Measurements from ENCODE around the gene DMKN. TPM values are rescaled to one million over a fixed set of nuclear protein-coding genes. Genes with fewer than 3 reads are reported as not detected.
"Not testable (repeated sequence)": the region's sequence is repeated elsewhere in the genome, so short reads cannot be mapped to it uniquely, and the experiment has no call there.

The DMKN gene
- total and polyA plus RNA-seq, 2 experiments from 2014 or later: 57.0 to 99.5 TPM

DNA sequence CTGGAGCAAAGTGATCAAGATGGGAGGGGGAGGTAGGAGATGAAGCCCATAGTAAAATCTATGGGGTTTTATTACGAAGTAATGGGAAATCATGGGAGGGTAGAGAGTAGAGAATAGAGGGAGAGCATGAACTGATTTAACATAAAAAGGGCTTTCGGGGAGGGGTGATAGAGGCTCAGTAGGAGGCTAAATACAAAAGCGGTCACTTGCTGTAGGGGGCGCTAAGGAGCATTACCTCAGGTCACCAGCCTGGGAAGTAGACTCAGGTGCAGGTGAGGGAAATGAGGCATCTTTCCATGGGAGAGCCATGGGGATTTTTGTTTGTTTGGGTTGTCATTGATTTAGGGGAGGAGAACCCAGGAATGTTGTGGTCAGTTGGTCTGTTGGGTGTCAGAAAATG is 37.3 kb downstream of the DMKN start:
- no peaks in the 10 kb centered on the region for H3K9me2 ChIP-seq (replicated peaks; ENCODE audit: insufficient read depth)
- WGBS (ENCODE audit: low lambda C conversion rate, missing lambda C conversion rate): 60% methylated on average over 4 of the region's 4 CpGs
- H3K36me3 ChIP-seq (replicated peaks; ENCODE audit: insufficient read depth, low read depth): no peaks in the 10 kb centered on the region
- no peaks in the 10 kb centered on the region for H3K9me3 ChIP-seq (ENCODE audit: low read depth)
- no peak for TF ChIP-seq EZH2phosphoT487 (IDR thresholded peaks at IDR 0.05; ENCODE audit: low read depth, severe bottlenecking, unreplicated experiment)
- TF ChIP-seq, protein P1, sequence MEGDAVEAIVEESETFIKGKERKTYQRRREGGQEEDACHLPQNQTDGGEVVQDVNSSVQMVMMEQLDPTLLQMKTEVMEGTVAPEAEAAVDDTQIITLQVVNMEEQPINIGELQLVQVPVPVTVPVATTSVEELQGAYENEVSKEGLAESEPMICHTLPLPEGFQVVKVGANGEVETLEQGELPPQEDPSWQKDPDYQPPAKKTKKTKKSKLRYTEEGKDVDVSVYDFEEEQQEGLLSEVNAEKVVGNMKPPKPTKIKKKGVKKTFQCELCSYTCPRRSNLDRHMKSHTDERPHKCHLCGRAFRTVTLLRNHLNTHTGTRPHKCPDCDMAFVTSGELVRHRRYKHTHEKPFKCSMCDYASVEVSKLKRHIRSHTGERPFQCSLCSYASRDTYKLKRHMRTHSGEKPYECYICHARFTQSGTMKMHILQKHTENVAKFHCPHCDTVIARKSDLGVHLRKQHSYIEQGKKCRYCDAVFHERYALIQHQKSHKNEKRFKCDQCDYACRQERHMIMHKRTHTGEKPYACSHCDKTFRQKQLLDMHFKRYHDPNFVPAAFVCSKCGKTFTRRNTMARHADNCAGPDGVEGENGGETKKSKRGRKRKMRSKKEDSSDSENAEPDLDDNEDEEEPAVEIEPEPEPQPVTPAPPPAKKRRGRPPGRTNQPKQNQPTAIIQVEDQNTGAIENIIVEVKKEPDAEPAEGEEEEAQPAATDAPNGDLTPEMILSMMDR (IDR thresholded peaks at IDR 0.05; ENCODE audit: poor library complexity): no peak
- TF ChIP-seq EZH2 (IDR thresholded peaks at IDR 0.05; ENCODE audit: borderline replicate concordance): no peak
- no peaks in the 10 kb centered on the region for H3K27me3 ChIP-seq
- DNase-seq (ENCODE audit: low spot score): no peak
- no peaks in the 10 kb centered on the region for H4K20me1 ChIP-seq (ENCODE audit: insufficient read depth, poor library complexity, severe bottlenecking)
- H3K4me3 ChIP-seq: no peak overlapping the region
- H3K27ac ChIP-seq: no peak overlapping the region
- H3K4me1 ChIP-seq (ENCODE audit: insufficient read depth): no peaks in the 10 kb centered on the region
- no peaks in the 10 kb centered on the region for H3K79me2 ChIP-seq
- no peak overlapping the region for H3K4me2 ChIP-seq
- no peak overlapping the region for H2AFZ ChIP-seq

DNA sequence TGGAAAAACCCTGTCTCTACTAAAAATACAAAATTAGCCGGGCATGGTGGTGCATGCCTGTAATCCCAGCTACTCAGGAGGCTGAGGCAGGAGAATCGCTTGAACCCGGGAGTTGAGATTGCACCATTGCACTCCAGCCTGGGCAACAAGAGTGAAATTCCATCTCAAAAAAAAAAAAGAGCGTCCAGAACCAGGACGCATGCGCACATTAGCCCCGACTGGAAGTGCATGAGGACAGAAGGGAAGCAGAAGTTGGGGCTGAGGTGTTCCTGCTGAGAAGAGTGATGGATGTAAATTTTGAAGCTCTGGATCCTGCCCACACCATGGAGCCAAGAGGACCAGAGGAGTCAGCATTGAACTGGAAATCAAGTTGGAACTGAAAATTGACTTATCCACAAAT is 38.9 kb downstream of the DMKN start:
- WGBS (ENCODE audit: low lambda C conversion rate, missing lambda C conversion rate): 97% methylated on average over 7 of the region's 7 CpGs
- H3K27me3 ChIP-seq; H3K4me2 ChIP-seq; H3K9me3 ChIP-seq (ENCODE audit: low read depth); H3K9me2 ChIP-seq (replicated peaks; ENCODE audit: insufficient read depth); DNase-seq (ENCODE audit: low spot score); H3K4me3 ChIP-seq; H3K36me3 ChIP-seq (replicated peaks; ENCODE audit: insufficient read depth, low read depth); H3K27ac ChIP-seq; H3K79me2 ChIP-seq; H4K20me1 ChIP-seq (ENCODE audit: insufficient read depth, poor library complexity, severe bottlenecking); H3K4me1 ChIP-seq (ENCODE audit: insufficient read depth); H2AFZ ChIP-seq: not testable (repeated sequence)

DNA sequence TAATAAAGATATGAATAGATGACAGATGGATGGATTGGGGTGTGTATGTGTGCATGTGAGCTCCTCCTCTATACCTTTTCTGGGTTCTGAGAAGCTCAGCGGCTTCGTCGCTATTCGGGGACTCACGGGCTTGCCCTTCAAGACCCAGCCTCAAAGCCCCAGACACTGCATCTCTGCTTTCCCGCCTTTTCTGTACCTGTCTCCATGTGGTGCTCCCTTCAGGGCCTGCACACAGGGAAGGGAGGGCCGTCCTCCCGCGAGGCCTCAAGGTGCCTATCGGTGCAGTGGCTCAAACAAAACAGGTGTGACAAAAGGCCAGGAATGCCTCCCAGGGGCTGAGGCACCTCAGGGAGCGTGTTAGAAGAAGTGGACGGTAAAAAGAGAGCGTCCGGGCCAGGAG is 39.3 kb downstream of the DMKN start:
- H4K20me1 ChIP-seq (ENCODE audit: insufficient read depth, poor library complexity, severe bottlenecking): no peaks in the 10 kb centered on the region
- H3K4me1 ChIP-seq (ENCODE audit: insufficient read depth): no peaks in the 10 kb centered on the region
- TF ChIP-seq EZH2phosphoT487 (IDR thresholded peaks at IDR 0.05; ENCODE audit: low read depth, severe bottlenecking, unreplicated experiment): no peak
- TF ChIP-seq EZH2 (IDR thresholded peaks at IDR 0.05; ENCODE audit: borderline replicate concordance): no peak
- TF ChIP-seq, protein P1 (IDR thresholded peaks at IDR 0.05; ENCODE audit: poor library complexity): no peak
- no peaks in the 10 kb centered on the region for H3K9me2 ChIP-seq (replicated peaks; ENCODE audit: insufficient read depth)
- H3K4me3 ChIP-seq: no peak overlapping the region
- no peaks in the 10 kb centered on the region for H3K36me3 ChIP-seq (replicated peaks; ENCODE audit: insufficient read depth, low read depth)
- H3K9me3 ChIP-seq (ENCODE audit: low read depth): no peaks in the 10 kb centered on the region
- no peaks in the 10 kb centered on the region for H3K27me3 ChIP-seq
- no peak overlapping the region for H3K4me2 ChIP-seq
- H2AFZ ChIP-seq: no peak overlapping the region
- H3K27ac ChIP-seq: no peak overlapping the region
- no peaks in the 10 kb centered on the region for H3K79me2 ChIP-seq
- 94% methylated on average over 14 of the region's 14 CpGs for WGBS (ENCODE audit: low lambda C conversion rate, missing lambda C conversion rate)
- no peak for DNase-seq (ENCODE audit: low spot score)

DNA sequence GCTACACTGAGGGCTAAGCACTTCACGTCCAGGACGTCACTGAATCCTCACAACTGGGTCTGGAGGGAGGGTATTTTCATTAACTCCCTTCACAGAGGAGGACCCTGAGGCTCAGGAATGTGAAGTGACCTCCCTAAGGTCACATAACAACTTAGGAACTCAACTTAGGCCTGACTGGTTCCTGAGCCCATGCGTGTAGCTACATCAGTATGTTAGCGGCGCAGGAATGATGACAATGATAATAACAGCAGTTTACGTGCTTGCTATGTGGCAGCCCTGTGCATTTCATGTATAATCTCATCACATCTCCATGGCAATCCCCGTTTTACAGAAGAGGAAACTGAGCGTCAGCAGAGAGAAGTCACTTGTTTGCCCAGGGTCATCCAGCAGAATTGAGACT is 41.5 kb downstream of the DMKN start:
- no peaks in the 10 kb centered on the region for H3K36me3 ChIP-seq (replicated peaks; ENCODE audit: insufficient read depth, low read depth)
- WGBS (ENCODE audit: low lambda C conversion rate, missing lambda C conversion rate): 89% methylated on average over 8 of the region's 8 CpGs
- DNase-seq (ENCODE audit: low spot score): no peak
- no peak for TF ChIP-seq EZH2 (IDR thresholded peaks at IDR 0.05; ENCODE audit: borderline replicate concordance)
- TF ChIP-seq, protein P1 (IDR thresholded peaks at IDR 0.05; ENCODE audit: poor library complexity): no peak
- no peak for TF ChIP-seq EZH2phosphoT487 (IDR thresholded peaks at IDR 0.05; ENCODE audit: low read depth, severe bottlenecking, unreplicated experiment)
- no peaks in the 10 kb centered on the region for H3K9me2 ChIP-seq (replicated peaks; ENCODE audit: insufficient read depth)
- H3K27ac ChIP-seq: no peak overlapping the region
- no peak overlapping the region for H2AFZ ChIP-seq
- no peaks in the 10 kb centered on the region for H3K4me1 ChIP-seq (ENCODE audit: insufficient read depth)
- H3K79me2 ChIP-seq: no peaks in the 10 kb centered on the region
- no peak overlapping the region for H3K4me2 ChIP-seq
- no peaks in the 10 kb centered on the region for H3K9me3 ChIP-seq (ENCODE audit: low read depth)
- no peaks in the 10 kb centered on the region for H3K27me3 ChIP-seq
- no peak overlapping the region for H3K4me3 ChIP-seq
- H4K20me1 ChIP-seq (ENCODE audit: insufficient read depth, poor library complexity, severe bottlenecking): no peaks in the 10 kb centered on the region

DNA sequence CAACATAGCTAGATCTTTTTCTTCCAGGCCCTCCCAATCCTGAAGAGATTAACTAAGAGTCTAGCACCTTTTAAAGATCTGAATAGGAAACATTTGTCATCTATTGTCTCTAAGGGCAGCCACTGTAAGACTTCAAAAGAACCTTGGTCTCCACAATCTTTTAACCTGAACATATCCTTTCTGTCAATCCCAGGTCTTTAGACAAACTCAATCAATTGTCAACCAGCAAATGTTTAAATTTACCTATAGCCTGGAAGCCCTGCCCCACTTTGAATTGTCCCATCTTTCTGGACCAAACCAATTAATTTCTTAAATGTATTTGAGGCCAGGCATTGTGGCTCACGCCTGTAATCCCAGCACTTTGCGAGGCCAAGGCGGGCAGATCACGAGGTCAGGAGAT is 42.4 kb downstream of the DMKN start:
- H3K4me2 ChIP-seq; H3K4me1 ChIP-seq (ENCODE audit: insufficient read depth); H3K4me3 ChIP-seq; H3K79me2 ChIP-seq; H4K20me1 ChIP-seq (ENCODE audit: insufficient read depth, poor library complexity, severe bottlenecking); H3K9me2 ChIP-seq (replicated peaks; ENCODE audit: insufficient read depth); H3K27ac ChIP-seq; H3K27me3 ChIP-seq; H3K36me3 ChIP-seq (replicated peaks; ENCODE audit: insufficient read depth, low read depth); H3K9me3 ChIP-seq (ENCODE audit: low read depth); DNase-seq (ENCODE audit: low spot score); H2AFZ ChIP-seq: not testable (repeated sequence)
- 81% methylated on average over 4 of the region's 4 CpGs for WGBS (ENCODE audit: low lambda C conversion rate, missing lambda C conversion rate)
